KOPT-K1 (cell line): ENCODE measurements around the gene GAREM2.

ENCODE experiments used
- H3K27ac ChIP-seq: fragments of 200-600 bp; sonication (generic); 2 replicates; pipeline ENCODE4 v1.5.1; 2016; ENCODE audit warnings: antibody characterized with exemption, mild to moderate bottlenecking, low read depth, low read length; ENCODE audit not compliant: poor library complexity, severe bottlenecking
- H3K36me3 ChIP-seq: fragments of 200-600 bp; sonication (generic); 2 replicates; pipeline ENCODE4 v1.5.1; 2017; ENCODE audit warnings: antibody characterized with exemption, mild to moderate bottlenecking, low read length, moderate library complexity; ENCODE audit not compliant: insufficient read depth
- H3K9me3 ChIP-seq: fragments of 200-600 bp; sonication (generic); 2 replicates; pipeline ENCODE4 v1.5.1; 2017; ENCODE audit warnings: antibody characterized with exemption, low read length, mild to moderate bottlenecking; ENCODE audit not compliant: insufficient read depth, poor library complexity, severe bottlenecking

The GAREM2 gene

DNA sequence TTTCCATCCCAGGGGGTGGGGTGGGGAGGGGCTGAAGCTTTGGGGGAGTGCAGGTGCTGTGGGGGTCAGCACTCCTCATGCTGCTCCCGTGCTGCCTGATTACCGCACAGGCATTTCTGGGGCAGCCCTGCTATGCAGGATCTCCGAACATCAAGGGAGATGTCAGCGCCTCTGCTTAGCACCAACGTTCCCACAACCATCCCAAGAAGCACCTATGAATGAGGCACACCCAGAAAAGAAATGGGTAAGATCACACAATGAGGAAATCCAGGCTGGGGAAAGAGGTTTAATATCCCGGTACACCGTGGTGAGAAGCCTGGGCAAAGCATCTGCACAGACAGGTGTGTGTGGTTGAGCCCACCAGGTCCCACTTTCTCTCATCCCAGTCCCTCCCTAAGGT, 17.5 kb downstream of the GAREM2 start:
- Histone ChIP-seq H3K36me3 (peaks cover 63% of the 10 kb centered on the region), H3K27ac (no peak overlapping the region), H3K9me3 (no peaks in the 10 kb centered on the region)

- Histone ChIP-seq H3K27ac (no peak overlapping the region), H3K36me3 (peaks cover 75% of the 10 kb centered on the region), H3K9me3 (no peaks in the 10 kb centered on the region)
These were observed 18.6 kb downstream of the GAREM2 start for GRCh38 chr2:26191316-26192159.

GRCh38 chr2:26193578-26194231, 20.8 kb downstream of the GAREM2 start:
- Histone ChIP-seq H3K9me3 (no peaks in the 10 kb centered on the region), H3K27ac (no peak overlapping the region), H3K36me3 (peaks cover 96% of the 10 kb centered on the region)

- Histone ChIP-seq H3K27ac (no peak overlapping the region), H3K36me3 (peaks cover 100% of the 10 kb centered on the region), H3K9me3 (no peaks in the 10 kb centered on the region)
These were observed 22.4 kb downstream of the GAREM2 start for GRCh38 chr2:26195040-26195984.

DNA sequence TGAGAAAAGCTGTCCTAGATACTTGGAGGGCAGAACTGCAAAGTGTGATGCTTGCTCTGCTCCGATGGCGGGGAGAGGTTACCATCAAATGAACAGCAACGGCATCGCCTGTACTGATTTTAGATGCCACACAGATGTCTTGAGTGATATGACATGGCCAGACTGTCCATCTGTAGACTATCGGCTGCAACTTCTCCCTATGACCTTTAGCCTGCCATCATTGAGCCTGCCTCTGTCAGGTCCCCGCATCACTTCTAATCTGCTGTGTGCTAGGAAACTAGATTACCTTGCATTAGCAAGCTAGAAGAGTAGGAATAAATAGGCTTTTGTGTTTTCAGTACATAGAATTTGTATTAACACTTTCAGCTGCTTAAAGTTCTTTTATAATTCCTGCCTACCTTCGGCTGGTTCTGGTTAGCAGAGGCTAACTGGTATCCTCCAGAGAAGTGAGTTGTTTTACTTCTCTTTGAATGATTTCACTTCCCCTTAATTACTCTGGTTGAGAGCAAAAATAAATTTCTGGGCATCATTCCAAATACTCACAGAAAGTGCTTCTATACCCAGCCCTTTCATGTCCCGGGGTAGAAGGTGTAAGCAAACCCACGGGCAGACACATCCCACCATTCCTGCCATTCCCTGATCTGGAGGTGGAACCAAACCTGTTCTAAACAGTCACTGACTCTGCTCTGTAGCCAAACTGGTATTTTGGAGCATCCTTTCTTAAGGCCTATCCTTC, 24.0 kb downstream of the GAREM2 start:
- no peak overlapping the region for H3K27ac ChIP-seq
- H3K9me3 ChIP-seq, result no peaks in the 10 kb centered on the region
- H3K36me3 ChIP-seq, result peaks cover 100% of the 10 kb centered on the region

DNA sequence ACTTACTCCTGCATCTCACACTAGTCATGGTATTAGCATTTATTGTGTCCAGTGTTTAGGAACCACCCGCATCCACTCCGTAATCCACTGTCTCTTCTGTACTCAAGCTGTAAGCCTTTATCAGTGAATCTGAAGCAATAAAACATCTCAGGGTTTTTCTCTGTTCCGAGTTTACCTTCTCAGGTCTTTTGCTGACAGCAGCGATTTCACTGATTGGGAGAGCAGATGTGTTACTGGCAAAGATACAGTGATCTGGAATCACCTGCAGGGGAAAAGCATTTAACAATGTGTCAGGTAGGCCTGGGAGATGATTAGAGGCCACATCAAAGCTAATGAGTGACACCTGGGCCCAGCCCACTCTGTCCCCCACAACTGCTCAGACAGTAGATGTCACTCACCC, 24.6 kb downstream of the GAREM2 start:
- Histone ChIP-seq H3K27ac (no peak overlapping the region), H3K9me3 (no peaks in the 10 kb centered on the region), H3K36me3 (peaks cover 100% of the 10 kb centered on the region)

GRCh38 chr2:26202981-26203490, 30.1 kb downstream of the GAREM2 start:
- Histone ChIP-seq H3K9me3 (no peaks in the 10 kb centered on the region), H3K36me3 (peaks cover 99% of the 10 kb centered on the region), H3K27ac (no peak overlapping the region)

DNA sequence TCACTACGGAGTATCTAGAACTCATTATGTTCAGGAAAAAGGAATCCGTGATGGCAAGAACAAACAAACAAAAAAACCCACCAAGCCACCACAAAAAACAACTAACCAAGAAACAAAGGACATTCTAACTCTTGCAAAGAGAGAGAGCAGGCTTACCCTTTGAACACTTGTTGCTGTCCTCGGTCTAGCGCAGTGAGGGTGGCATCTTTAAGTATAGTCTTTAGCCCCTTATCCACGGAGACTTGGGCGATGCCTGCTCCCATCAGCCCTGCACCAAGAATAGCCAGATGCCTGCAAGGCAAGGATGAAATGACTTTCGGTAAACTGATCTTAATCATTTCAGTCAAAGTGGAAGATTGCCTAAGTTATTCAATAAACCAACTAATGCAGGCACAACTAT, 31.0 kb downstream of the GAREM2 start:
- Histone ChIP-seq H3K27ac (no peak overlapping the region), H3K9me3 (no peaks in the 10 kb centered on the region), H3K36me3 (peaks cover 99% of the 10 kb centered on the region)

DNA sequence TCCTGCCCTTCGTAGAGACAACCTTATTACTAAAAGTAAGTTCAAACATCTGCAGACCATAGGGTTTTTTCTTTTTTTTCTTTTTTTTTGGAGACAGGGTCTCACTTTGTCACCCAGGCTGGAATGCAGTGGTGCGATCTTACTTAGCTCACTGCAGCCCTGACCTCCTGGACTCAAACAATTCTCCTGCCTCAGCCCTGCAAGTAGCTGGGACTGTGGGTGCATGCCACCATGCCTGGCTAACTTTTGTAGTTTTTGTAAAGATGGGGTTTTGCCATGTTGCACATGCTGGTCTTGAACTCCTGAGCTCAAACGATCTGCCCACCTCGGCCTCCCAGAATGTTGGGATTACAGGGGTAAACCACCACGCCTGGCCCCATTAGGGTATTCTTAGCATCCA, 39.1 kb downstream of the GAREM2 start:
- H3K27ac ChIP-seq, result no peak overlapping the region
- no peaks in the 10 kb centered on the region for H3K9me3 ChIP-seq
- peaks cover 100% of the 10 kb centered on the region for H3K36me3 ChIP-seq

DNA sequence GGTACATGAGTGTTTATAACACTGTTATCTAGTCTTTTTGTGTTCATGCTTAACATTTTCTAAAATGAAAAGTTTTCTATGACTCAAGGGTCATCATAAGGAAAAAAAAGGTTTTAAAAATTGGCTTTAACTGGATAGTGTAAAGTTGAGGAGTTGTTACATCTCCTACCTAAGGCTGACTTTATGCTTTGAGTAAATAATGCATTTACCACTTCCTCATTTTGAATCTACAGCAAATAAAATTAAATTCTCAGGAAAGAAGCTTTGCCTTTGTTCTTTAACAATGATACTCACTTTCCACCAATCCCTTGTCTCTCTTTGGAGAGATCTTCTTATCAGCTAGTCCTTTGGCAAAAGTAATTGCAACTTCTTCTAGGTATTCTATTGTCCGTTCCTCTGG, 41.9 kb downstream of the GAREM2 start:
- peaks cover 92% of the 10 kb centered on the region for H3K36me3 ChIP-seq
- H3K9me3 ChIP-seq, result no peaks in the 10 kb centered on the region
- H3K27ac ChIP-seq, result no peak overlapping the region

- no peaks in the 10 kb centered on the region for H3K9me3 ChIP-seq
- no peak overlapping the region for H3K27ac ChIP-seq
- peaks cover 92% of the 10 kb centered on the region for H3K36me3 ChIP-seq
These were observed 42.9 kb downstream of the GAREM2 start for GRCh38 chr2:26215833-26216232.

- Histone ChIP-seq H3K36me3 (peaks cover 90% of the 10 kb centered on the region), H3K9me3 (no peaks in the 10 kb centered on the region)
These were observed 43.7 kb downstream of the GAREM2 start for GRCh38 chr2:26216587-26216986.

DNA sequence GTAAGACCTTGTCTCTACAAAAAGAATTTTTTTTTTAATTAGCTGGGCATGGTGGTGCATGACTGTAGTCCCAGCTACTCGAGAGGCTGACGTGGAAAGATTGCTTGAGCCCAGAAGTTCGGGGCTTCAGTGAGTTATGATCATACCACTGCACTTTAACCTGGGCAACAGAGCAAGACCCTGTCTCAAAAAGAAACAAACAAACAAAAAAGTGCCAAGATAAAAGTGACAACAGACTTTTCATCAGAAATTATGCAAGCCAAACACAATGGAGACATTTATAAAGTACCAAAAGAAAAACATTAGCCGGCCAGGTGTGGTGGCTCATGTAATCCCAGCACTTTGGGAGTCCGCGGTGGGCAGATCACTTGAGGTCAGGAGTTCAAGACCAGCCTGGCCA, 44.8 kb downstream of the GAREM2 start:
- Histone ChIP-seq H3K36me3 (peaks cover 90% of the 10 kb centered on the region), H3K27ac (no peak overlapping the region), H3K9me3 (no peaks in the 10 kb centered on the region)

More at GRCh38 chr2:26216587-26216986, 43.7 kb downstream of the GAREM2 start:
- H3K27ac ChIP-seq, result no peak overlapping the region

- H3K36me3 ChIP-seq, result peaks cover 86% of the 10 kb centered on the region
- peaks cover 4% of the 10 kb centered on the region for H3K9me3 ChIP-seq
- no peak overlapping the region for H3K27ac ChIP-seq
These were observed 50.1 kb downstream of the GAREM2 start for GRCh38 chr2:26223018-26223417.
